ENCODE data around the gene SNORC. TPM values are rescaled to one million over a fixed set of nuclear protein-coding genes. Genes with fewer than 3 reads are reported as not detected.

SNORC gene
- polyA plus RNA-seq, 1 donor from 2014 or later: 0.68 TPM

DNA sequence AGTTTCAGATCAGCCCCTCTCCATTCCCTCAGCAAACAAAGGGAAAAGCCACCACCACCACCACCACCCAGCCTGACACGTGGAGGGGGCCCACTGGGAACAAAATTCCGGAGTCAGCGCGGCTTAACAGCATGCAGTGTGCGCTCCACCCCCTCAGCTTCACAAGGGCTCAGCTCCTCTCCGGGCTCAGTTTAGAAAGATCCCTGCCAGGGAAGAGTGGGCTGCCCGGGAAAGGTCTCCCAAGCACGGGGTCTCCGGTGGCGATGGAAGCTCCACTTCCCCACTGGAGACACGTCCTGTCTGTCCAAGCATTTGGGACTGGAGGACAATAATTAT, 55.7 kb downstream of the SNORC start:
- Histone ChIP-seq H3K9ac (ENCODE audit: low read length) (no peak overlapping the region), H3K4me2 (ENCODE audit: low read length) (no peak overlapping the region), H3K4me3 (ENCODE audit: low read length) (no peak overlapping the region), H3K9me3 (ENCODE audit: low read length) (no peaks in the 10 kb centered on the region), H4K20me1 (ENCODE audit: insufficient read depth) (no peaks in the 10 kb centered on the region), H3K27me3 (ENCODE audit: insufficient read depth, low read depth, low read length) (peaks cover 57% of the 10 kb centered on the region), H3F3A (ENCODE audit: insufficient read depth, low read length, poor library complexity, severe bottlenecking) (no peaks in the 10 kb centered on the region), H2AFZ (ENCODE audit: low read depth, low read length) (no peak overlapping the region), H3K79me2 (replicated peaks; ENCODE audit: insufficient read depth, low read length) (no peaks in the 10 kb centered on the region), H3K36me3 (ENCODE audit: insufficient read depth, low read length) (no peaks in the 10 kb centered on the region), H3K9me2 (ENCODE audit: insufficient read depth, low read length) (no peaks in the 10 kb centered on the region), H3K27ac (ENCODE audit: low read length) (no peak overlapping the region)
- no peak for TF ChIP-seq TAF1 (IDR thresholded peaks at IDR 0.05; ENCODE audit: low read depth)
- TF ChIP-seq SMC3 (conservative IDR thresholded peaks at IDR 0.05; ENCODE audit: poor library complexity): no peak
- TF ChIP-seq RAD21 (conservative IDR thresholded peaks at IDR 0.05): no peak
- TF ChIP-seq MXI1 (conservative IDR thresholded peaks at IDR 0.05; ENCODE audit: poor library complexity, severe bottlenecking): no peak
- no peak for TF ChIP-seq EP300 (conservative IDR thresholded peaks at IDR 0.05; ENCODE audit: poor library complexity, severe bottlenecking)
- TF ChIP-seq POLR2AphosphoS5 (IDR thresholded peaks at IDR 0.05): no peak
- TF ChIP-seq EZH2 (IDR thresholded peaks at IDR 0.05; ENCODE audit: borderline replicate concordance, insufficient read depth, low read length, poor library complexity, severe bottlenecking): no peak
- TF ChIP-seq, protein P1, sequence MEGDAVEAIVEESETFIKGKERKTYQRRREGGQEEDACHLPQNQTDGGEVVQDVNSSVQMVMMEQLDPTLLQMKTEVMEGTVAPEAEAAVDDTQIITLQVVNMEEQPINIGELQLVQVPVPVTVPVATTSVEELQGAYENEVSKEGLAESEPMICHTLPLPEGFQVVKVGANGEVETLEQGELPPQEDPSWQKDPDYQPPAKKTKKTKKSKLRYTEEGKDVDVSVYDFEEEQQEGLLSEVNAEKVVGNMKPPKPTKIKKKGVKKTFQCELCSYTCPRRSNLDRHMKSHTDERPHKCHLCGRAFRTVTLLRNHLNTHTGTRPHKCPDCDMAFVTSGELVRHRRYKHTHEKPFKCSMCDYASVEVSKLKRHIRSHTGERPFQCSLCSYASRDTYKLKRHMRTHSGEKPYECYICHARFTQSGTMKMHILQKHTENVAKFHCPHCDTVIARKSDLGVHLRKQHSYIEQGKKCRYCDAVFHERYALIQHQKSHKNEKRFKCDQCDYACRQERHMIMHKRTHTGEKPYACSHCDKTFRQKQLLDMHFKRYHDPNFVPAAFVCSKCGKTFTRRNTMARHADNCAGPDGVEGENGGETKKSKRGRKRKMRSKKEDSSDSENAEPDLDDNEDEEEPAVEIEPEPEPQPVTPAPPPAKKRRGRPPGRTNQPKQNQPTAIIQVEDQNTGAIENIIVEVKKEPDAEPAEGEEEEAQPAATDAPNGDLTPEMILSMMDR (IDR thresholded peaks at IDR 0.05; ENCODE audit: poor library complexity, severe bottlenecking): no peak
- no peak for TF ChIP-seq REST (IDR thresholded peaks at IDR 0.05; ENCODE audit: borderline replicate concordance)

DNA sequence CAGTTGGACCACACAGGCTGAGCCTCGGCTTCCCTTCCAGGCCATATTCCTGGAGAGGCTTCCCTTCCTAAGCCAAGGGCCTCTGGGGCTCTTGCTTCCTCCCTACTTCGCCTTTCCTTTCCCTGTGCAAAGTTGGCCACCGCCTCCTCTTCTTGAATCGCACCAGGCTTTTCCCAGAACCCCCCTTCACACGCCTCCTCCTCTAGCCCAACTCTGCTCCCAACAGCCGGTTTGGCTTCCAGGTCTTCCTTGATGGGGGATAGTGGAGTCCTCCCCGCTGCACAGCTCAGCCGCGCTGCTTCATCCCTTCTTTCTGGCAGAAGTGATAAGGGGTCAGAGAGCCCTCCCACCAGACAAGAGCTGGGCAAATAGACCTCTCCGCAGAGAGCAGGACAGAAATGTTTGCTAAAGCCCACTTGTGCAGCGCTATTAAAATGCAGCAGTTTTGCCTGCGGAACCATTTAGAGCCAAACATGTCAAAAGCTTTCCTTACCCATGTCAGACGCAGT, 56.4 kb downstream of the SNORC start:
- Histone ChIP-seq H2AFZ (ENCODE audit: low read depth, low read length) (no peak overlapping the region), H3K27ac (ENCODE audit: low read length) (no peak overlapping the region), H4K20me1 (ENCODE audit: insufficient read depth) (no peaks in the 10 kb centered on the region), H3K9me2 (ENCODE audit: insufficient read depth, low read length) (no peaks in the 10 kb centered on the region), H3K79me2 (replicated peaks; ENCODE audit: insufficient read depth, low read length) (no peaks in the 10 kb centered on the region), H3K27me3 (ENCODE audit: insufficient read depth, low read depth, low read length) (peaks cover 61% of the 10 kb centered on the region), H3K4me3 (ENCODE audit: low read length) (peak overlapping the region; percentile 70), H3K9ac (ENCODE audit: low read length) (no peak overlapping the region), H3K4me2 (ENCODE audit: low read length) (no peak overlapping the region), H3K9me3 (ENCODE audit: low read length) (no peaks in the 10 kb centered on the region), H3F3A (ENCODE audit: insufficient read depth, low read length, poor library complexity, severe bottlenecking) (no peaks in the 10 kb centered on the region), H3K36me3 (ENCODE audit: insufficient read depth, low read length) (no peaks in the 10 kb centered on the region)
- TF ChIP-seq MXI1 (conservative IDR thresholded peaks at IDR 0.05; ENCODE audit: poor library complexity, severe bottlenecking) (no peak), SMC3 (conservative IDR thresholded peaks at IDR 0.05; ENCODE audit: poor library complexity) (no peak), REST (IDR thresholded peaks at IDR 0.05; ENCODE audit: borderline replicate concordance) (no peak), TAF1 (IDR thresholded peaks at IDR 0.05; ENCODE audit: low read depth) (no peak), EZH2 (IDR thresholded peaks at IDR 0.05; ENCODE audit: borderline replicate concordance, insufficient read depth, low read length, poor library complexity, severe bottlenecking) (peak; percentile 55), POLR2AphosphoS5 (IDR thresholded peaks at IDR 0.05) (no peak)
- TF ChIP-seq, protein P1 (IDR thresholded peaks at IDR 0.05; ENCODE audit: poor library complexity, severe bottlenecking): no peak

Measured in neural cell (in vitro differentiated cells).